Measurements from ENCODE around the gene GJA9.
"Not testable (repeated sequence)": the region's sequence is repeated elsewhere in the genome, so short reads cannot be mapped to it uniquely, and the experiment has no call there.

The GJA9 gene
- 0 reads per million in 17 experiments for total RNA-seq

DNA sequence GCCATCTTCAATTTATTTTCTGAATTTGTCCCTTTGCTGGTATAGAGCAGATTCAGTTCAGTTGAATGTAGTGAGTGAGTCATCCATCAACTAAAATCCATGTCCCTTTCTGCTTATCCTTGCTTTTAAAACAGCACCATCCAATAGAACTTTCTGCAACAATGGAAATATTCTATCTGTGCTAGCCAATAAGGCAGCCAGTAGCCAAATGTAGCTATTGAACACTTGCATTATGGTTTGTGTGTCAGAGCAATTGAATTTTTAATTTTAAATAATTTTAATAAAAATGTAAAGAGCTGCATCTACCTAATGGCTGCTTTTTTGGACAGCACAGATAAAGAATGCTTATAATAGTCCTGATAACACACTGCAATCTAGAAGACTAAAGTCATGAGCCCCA is at the start of gene GJA9:
TSS of gene GJA9 (minus strand) at position 101 of the 400 bp plus-strand sequence. CDS start 5,489 bp downstream, outside the sequence.
- DNase-seq, result no peak

DNA sequence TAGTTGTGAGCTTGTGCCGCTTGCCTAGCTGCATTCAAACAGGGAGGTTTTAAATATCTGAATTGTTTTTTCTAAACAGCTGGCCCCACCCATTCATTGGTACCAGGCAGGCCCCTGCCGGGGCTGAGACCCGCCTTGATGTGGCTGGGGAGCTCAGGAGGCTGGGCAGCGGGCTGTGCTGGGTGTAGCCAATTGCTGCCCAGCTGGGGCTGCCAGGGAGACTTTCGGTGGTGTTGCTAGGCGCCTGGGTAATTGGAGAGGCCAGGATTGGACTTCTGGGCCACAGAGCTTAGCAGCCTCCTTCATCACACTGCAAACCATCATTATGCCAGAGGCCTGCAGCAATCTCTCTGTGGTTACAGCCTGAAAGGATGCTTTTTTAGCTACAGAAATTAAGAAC is 48.1 kb upstream of the GJA9 start:
- no peak for DNase-seq

DNA sequence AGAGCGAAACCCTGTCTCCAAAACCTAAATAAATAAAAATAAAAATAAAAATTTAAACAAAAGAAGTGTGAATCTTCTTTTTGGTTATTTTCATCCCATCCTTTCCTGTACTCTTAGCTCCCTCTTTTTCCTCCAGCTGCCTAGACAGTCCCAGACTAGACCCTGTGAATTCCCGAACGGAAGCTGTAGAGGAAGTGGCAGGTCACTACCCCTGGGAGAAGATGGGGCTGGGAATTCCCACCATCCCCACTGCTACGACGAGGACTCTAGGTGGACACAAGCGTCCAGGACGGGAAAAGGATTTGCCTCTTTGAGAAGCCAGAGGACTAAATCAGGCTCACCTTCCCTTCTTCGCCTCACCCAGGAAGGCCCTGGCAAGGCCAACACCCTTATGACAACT is 47.7 kb upstream of the GJA9 start:
- no peak for DNase-seq

DNA sequence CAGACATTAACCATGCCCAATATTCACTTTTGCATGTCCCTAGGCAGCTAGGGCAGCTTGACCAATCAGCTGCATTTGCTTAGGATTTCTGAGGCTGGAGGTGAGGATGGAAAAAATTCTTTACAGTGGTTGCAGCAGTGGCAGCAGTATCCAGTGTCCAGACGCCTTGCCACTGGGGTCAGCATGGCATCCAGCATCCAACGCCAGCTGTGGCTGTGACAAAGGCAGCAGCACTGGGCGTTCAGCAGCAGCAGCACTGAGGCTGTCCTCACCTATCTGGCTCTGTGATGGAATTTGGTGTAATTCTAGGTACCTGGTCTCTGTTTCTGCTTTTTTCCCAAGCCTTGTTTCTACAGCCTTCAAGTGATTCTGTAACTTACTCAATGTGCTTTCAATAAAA is 44.7 kb upstream of the GJA9 start:
- DNase-seq, result no peak

DNA sequence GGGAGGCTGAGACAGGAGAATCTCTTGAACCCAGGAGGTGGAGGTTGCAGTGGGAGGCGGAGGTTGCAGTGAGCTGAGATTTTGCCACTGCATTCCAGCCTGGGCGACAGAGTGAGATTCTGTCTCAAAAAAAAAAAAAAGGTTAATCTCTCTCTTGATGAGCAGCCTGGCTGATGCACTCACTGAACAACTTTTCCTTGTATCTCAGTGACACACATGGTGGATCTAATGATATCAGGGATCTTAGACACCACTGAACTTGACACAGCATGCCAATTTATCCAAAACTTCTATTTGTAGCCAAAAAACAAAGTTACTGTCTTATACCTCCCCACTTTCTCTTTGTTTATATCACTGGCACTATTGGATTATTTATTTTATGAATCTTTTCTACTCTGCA is 44.0 kb upstream of the GJA9 start:
- DNase-seq, result no peak

DNA sequence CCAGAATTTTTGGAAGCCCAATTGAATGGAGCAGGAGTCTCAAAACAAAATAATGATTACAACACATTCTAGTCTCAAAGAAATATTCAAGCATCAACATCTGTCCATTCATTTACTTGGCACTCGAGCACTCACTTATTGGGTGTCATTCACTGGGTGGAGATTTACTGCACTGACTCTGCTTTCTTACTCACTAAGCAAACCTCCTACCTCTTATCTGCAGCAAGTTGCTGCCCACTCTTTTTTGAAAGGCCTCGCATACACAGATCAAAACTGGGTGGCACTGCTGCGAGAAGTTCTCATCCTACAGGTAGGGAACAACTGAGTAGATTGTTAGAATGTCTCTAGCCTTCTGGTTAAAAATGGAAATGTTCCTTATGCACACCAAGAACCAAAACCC is 42.2 kb upstream of the GJA9 start:
- no peak for DNase-seq

DNA sequence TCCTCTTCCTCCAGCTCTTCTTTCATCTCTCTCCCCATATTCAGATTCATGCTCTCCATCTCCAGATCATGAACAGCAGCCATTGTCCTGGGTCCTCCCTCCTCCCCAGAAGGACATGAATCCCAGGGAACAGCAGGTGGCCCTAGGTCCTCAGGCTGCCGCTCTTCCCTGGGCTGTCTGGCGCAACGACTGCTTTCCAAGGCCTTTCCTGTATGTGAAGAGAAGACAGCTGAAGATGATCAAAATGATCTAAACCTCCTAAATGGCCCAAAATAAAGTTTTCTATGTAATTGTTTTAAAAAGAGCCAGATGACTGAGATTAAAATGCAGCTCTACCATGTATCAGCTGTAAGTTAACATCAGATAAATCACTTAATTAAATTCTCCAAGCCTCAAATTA is 37.7 kb upstream of the GJA9 start:
- DNase-seq, result no peak

DNA sequence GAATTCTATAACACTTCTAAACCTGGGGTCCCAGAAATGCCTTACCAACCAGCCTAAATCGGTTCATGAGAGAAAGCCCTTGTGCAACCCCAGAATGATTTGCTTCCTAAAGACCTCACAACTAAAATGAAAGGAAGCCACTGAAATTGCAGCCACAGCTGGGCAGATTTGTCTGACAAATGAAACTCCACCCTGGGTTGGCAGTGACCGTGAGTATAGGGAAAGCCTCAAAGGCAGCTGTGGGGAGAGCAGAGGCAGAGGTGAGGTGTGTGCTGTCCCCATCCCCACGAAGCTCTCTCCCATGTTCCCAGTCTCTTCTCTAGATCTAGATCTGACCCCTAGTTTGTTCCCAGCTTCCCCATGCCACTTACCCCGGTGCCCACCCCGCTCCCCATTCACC is 37.2 kb upstream of the GJA9 start:
- no peak for DNase-seq

DNA sequence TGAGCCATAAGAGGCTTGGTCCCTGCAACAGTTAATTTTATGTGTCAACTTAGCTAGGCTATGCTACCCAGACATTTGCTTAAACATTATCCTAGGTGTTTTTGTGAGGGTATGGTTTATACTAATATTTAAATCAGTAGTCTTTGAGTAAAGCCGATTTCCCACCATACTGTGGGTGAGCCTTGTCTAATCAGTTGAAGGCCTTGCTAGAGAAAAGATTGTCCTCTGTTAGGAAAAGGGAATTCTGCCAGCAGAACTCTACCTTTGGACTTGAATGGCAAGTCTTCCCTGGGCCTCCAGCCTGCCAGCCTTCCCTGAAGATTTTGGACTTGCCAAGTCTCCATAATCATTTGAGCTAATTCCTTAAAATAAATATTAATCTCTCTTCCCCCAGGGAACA is 36.4 kb upstream of the GJA9 start:
- no peak for DNase-seq

DNA sequence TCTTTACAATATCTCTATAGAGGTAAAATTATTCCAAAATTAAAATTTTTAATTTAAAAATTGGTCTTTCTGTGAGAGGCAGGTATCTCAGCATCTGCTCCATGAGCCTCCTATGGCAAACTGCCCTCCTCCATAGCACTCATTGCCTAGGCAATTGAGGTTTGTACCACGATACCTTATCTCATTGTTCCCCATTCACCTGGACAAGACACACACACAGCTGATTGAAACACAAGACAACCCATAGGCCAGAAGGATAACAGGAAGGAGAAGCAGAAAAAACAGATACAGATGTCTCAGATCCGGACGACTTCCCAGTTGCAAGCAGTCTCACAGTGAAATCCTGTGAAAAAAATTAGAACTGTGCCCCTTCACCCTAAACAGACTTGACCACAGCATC is 36.0 kb upstream of the GJA9 start:
- DNase-seq, result no peak

DNA sequence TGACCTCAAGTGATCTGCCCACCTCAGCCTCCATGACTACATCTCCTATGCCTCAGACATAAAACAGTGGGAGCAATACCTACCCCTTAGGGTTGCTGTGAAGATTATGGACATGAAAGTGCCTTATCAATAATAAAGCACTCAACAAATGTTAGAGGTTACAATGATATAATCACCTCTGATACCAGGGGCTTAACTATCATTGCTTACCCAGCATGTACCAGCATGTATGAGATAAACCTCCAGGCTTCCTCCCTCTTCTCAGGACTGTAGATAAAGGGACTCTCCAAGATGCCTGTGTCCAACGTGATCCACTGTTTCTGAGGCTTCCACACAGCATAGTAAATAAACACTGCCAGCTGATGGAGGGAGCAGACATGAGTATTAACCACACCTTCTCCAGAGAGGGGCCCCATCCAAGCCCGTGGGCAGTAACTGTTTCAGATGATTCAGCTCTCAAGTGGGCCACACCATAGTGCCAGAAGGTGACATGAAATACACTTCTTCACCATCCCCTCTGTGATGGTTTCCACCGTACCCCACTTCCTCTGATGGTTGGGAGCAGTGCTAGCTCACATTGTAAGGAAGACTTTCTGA is 34.1 kb upstream of the GJA9 start:
- no peak for DNase-seq

DNA sequence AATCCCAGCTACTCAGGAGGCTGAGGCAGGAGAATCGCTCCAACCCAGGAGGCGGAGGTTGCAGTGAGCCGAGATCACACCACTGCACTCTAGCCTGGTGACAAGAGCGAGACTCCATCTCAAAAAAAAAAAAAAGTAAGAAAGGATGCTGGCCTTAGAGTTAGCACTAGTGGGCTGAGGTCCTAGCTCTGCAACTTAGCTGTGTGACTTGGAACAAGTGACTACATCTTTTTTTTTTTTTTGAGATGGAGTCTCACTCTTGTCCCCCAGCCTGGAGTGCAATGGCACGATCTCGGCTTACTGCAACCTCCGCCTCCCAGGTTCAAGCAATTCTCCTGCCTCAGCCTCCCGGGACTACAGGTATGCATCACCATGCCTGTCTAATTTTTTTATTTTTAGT is 33.5 kb upstream of the GJA9 start:
- DNase-seq, result not testable (repeated sequence)

DNA sequence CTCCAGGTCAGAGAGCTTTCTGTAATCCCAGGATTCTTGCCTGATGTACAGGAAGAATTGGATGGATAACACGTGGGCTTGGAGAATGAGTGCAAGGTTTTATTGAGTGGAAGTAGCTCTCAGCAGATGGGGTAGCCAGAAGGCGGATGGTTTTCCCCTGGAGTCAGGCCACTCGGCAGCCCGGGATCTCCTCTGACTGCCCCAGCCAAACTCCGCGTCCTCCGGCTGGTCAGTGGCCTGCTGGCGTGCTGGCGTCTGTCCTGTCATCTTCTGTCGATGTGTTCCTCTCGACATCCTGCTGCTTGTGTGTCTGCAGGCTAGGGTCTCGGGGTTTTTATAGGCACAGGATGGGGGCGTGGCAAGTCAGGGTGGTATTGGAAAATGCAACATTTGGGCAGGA is 27.4 kb upstream of the GJA9 start:
- DNase-seq, result no peak

DNA sequence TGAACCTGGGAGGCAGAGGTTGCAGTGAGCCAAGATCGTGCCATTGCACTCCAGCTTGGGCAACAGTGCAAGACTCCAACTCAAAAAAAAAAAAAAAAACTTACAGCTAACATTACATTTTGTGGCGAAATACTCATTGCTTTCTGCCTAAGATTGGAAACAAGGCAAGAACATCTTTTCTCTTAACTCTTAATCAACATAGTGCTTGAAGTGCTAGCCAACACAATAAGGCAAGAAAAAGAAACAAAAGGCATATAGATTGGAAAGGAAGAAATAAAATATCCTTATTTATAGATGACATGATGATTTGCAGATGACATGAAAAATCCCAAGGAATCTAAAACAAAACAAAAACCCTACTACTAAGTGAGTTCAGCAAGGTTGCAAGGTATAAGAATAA is 24.6 kb upstream of the GJA9 start:
- no peak for DNase-seq

DNA sequence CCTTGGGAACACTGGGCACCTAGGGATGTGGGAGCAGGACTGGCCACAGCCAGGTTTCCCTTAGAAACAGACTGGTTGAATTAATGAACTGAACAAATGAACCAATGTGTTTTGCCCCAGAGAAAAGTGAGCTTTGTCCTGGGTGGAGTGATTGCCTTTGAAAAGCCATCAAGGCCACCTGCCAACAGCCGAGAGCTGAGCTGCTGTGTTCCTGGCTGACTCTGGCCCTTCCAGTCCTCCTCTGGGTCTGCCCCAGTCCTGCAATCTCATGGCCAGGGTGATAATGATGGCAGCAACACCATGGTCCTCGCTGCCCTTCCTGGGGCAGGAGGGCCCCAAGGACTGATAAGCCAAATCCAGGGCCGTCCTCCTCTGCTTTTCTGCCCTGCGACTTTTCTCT is 18.2 kb upstream of the GJA9 start:
- no peak for DNase-seq

DNA sequence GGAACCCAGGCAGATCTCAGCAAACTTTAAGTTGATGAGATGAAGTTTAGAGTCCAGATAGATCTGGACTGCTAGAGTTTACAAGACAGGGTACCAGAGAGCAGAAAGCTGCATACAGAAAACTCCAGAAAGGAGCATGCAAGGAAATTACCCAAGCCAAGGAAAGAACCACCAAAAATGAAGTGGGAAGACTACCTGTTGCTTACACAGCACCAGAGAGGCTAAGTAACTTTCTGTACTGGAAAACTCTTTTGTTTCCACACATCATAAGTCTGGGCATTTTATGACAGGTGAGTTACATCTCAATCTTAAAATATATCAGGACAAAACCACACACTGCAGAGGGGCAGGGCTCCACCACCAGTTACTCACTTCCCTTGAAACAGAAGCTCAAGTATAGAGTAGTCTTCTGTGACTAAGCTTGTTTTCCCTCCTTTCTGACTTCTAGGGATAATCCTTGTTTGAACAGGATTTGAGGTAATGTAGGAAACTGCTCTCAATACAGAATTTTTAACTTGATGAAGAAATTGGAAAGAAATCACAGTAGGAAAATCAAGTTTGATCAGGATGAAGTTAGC is 17.4 kb upstream of the GJA9 start:
- DNase-seq, result no peak

DNA sequence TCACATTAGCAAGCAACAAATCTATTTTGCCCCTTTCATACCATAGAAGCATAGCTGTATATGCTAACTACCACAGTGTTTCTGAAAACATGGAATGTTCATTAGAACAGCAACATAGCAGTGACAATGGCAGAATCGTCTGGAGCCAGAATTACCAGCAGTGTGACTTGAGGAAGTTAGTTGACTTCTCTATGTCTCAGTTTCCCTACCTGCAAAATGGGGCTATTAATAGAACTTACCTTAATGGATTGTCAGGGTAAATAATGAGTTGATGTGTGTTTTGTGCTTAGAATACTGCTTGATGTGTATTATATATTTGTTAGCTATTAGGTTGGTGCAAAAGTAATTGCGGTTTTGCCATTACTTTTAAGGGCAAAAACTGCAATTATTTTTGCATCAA is 14.8 kb upstream of the GJA9 start:
- DNase-seq, result no peak

DNA sequence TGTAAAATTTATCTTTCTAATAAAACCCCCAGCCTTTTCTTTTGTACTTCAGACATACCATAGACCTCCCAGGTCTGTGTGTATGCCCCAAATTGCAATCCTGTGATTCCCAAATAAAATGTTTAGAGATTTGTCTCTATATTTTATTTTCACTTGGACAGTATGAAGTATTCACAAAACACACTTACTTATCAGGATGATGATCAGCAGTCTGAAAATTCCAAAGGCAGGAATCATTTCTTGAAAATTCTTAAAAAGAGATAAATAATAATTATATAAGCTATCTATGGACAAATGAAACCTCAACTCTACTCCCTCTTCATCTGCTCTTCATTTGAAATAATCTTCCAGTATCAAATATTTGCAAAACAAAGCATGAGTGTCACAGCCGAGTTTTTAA is 11.6 kb upstream of the GJA9 start:
- no peak for DNase-seq

DNA sequence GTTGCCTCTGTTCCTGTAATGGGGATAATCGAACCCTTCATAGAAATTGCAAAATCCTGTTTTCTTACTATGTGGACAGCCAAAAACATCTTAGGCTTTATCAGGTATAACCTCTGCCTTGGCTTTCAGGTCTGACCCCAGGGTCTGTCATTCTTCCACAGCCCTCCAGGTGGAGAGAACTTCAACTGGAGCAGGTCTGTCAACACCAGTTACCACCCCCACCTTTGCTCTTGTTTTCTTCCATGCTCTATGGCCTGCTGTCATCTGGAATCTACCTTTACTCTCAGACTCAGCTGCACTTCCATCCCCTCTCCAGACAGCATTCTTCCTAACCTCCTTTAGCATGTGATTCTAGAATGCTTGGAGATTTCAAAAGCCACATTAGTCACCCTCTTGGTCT is 10.4 kb upstream of the GJA9 start:
- DNase-seq, result no peak

DNA sequence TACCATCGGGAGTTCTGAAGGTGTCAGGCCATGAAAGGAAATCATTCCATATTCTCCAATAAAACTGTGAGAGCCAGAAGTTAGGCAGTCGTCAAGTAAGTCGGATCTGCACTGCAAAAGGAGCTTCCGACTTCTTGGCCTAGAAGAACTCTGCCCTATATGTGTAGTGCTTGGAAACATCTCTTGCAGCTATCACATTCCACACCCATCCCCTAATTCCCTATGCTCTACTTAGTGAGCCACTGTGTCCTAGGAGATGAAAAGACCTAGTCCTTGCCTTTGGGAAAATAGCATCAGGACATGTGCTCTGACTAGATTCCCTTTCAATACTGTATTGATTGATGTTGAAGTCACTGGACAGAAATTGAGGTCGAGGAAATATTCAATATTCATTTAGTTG is 8.2 kb upstream of the GJA9 start:
- DNase-seq, result no peak

DNA sequence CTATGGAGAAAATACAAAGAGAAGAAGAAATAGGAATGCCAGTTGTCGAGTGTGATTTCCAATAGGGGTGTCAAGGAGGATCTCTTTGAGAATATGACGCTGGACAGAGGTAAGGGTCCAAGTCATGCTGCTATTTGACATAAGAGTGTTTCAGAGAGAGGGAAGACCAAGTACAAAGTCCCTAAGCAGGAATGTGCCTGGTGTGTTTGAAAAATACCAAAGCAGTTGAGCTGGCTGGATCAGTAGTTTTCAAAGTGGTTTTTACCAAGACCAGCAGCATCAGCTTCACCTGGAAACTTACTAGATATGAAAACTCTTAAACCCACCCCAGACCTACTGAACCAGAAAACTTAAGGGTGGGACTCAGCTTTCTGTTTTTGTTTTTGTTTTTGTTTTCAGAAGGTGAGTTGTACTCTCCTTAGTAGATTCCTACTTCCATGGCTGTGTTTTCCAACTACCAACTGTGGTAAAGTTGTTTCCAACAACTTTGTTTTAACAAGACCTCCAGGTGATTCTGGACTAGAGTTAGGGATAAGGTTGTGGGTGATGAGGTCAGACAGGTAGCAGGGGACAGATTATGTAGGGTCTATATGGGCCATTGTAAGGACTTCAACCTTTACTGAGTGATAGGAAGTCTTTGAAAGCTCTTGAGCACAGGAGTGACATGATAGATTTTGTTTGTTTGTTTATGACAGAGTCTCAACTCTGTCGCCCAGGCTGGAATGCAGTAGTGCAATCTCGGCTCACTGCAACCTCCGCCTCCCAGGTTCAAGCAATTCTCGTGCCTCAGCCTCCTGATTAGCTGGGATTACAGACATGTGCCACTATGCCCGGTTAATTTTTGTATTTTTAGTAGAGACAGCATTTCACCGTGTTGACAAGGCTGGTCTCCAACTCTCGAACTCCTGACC is 7.3 kb upstream of the GJA9 start:
- DNase-seq, result no peak

DNA sequence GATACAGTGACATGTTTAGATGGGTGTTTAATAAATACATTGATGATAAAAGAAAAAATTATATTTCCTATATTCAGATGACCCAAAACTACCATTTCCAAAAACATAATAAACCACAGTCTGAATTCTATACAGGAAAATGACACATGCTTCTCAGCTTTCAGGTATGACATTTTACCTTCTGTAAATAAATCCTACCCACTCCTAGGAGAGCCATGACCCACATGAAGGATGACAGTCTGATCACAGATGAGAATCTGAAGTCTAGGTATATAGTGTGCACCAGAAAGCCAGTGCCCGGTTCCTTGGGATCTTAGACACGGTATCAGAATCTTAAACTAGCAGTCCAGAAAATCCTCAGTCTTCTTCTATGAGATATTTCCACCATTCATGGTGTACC is 3.7 kb upstream of the GJA9 start:
- DNase-seq, result no peak

DNA sequence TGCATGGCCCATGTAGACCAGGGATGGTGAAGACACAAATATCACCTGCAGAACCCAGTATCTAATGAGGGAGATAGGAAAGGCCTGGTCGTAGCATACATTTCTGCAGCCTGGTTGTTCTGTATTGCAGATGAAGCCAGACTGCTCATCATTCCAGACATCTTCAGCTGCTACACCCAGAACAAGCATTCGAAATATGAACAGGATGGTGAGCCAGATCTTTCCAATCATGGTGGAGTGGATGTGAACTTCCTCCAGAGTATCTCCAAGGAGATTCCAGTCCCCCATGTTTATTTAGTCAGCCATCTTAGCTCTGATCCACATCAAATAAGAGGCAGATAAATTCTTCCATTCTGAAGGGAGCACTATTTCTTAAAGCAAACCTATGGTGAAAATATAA is 5.6 kb downstream of the GJA9 start:
- no peak for DNase-seq
